HCT116 (cell line): ENCODE measurements around the gene ARL6IP1. TPM values are rescaled to one million over a fixed set of nuclear protein-coding genes. Genes with fewer than 3 reads are reported as not detected.

Experiments used
- ATAC-seq: fragments of 200-7000 bp; cut with Tn5 transposase; 2 replicates; pipeline ENCODE4 v1.9.1; 2020; ENCODE audit warnings: mild to moderate bottlenecking, moderate library complexity
- BruUV-seq: library from RNA; stranded (reverse); fragments of 400-500 nt; replicated peaks from 2 replicates; lab custom pipeline; 2021; lab: Mats Ljungman, UMichigan
- CTCF ChIA-PET: fragments of 300-600 bp; sonication (Branson Sonifier 250); formaldehyde crosslinking; loops from one replicate; lab custom pipeline; 2021; ENCODE audit warnings: antibody characterized with exemption; lab: Charles Lee
- POLR2A ChIA-PET: fragments of 300-600, 350-600 bp; sonication (Branson Sonifier 250); formaldehyde crosslinking; loops from one replicate; lab custom pipeline; 2021; ENCODE audit warnings: antibody characterized with exemption; lab: Charles Lee
- RAD21 ChIA-PET, 2 experiments: fragments of 300-600 bp; sonication (Branson Sonifier 250); formaldehyde crosslinking; loops; one replicate each; lab custom pipeline; 2023; ENCODE audit warnings: low total read pairs in 2 of 2; ENCODE audit not compliant: uncharacterized antibody in 2 of 2, unreplicated experiment in 2 of 2, low non-redundant PET in 1 of 2; lab: Charles Lee
- DNase-seq: peaks from one replicate; pipeline ENCODE4 v3.0.0-alpha.2; 2010; ENCODE audit warnings: low read depth, low spot score
- H2AFZ ChIP-seq: fragments of 200-600 bp; shearing (Covaris generic), sonication (generic); 2 replicates; pipeline ENCODE4 v1.6.1; 2017; ENCODE audit warnings: low read depth, mixed run types, mixed read lengths, antibody characterized with exemption, low read length; ENCODE audit not compliant: poor library complexity, severe bottlenecking
- H3K27ac ChIP-seq: 2 replicates; pipeline ENCODE4 v1.5.1; 2012; ENCODE audit warnings: low read depth, low read length
- H3K27me3 ChIP-seq: fragments of 200-600 bp; sonication (generic); 2 replicates; pipeline ENCODE4 v1.6.1; 2016; ENCODE audit warnings: mixed run types, low read length, mixed read lengths; ENCODE audit not compliant: insufficient read depth
- H3K36me3 ChIP-seq, 2 experiments: fragments of 200-500 bp in 1 of 2; fragments of 200-600 bp in 1 of 2; sonication (Bioruptor generic) in 1 of 2; sonication (generic) in 1 of 2; 2 replicates each; pipeline versions ENCODE4 v1.5.1 to v1.6.1; 2014 to 2016; ENCODE audit warnings: low read length in 2 of 2, inconsistent platforms in 1 of 2, mixed read lengths in 1 of 2, mixed run types in 1 of 2; ENCODE audit not compliant: insufficient read depth in 2 of 2, control insufficient read depth in 1 of 2
- H3K4me1 ChIP-seq, 2 experiments: fragments of 200-600 bp in 1 of 2; sonication (generic) in 1 of 2; 2 replicates each; pipeline versions ENCODE4 v1.5.1 to v1.6.1; 2012 to 2017; ENCODE audit warnings: low read length in 2 of 2, inconsistent platforms in 1 of 2, mild to moderate bottlenecking in 1 of 2, mixed read lengths in 1 of 2, mixed run types in 1 of 2, moderate library complexity in 1 of 2; ENCODE audit not compliant: insufficient read depth in 2 of 2, control insufficient read depth in 1 of 2
- H3K4me2 ChIP-seq: fragments of 200-600 bp; sonication (generic); 2 replicates; pipeline ENCODE4 v1.6.1; 2017; ENCODE audit warnings: mixed run types, low read length, mixed read lengths
- H3K4me3 ChIP-seq, 2 experiments: fragments of 200-600 bp in 1 of 2; sonication (generic) in 1 of 2; replicated peaks in 1 of 2; 2 replicates each; pipeline ENCODE4 v1.5.1; 2011 to 2016; ENCODE audit warnings: low read length in 2 of 2, control low read depth in 1 of 2, low read depth in 1 of 2, mild to moderate bottlenecking in 1 of 2, mixed read lengths in 1 of 2, mixed run types in 1 of 2
- H3K79me2 ChIP-seq: fragments of 200-600 bp; sonication (generic); 2 replicates; pipeline ENCODE4 v1.6.1; 2017; ENCODE audit warnings: mild to moderate bottlenecking, mixed run types, low read length, moderate library complexity, mixed read lengths; ENCODE audit not compliant: insufficient read depth
- H3K9ac ChIP-seq: fragments of 200-600 bp; sonication (generic); 2 replicates; pipeline ENCODE4 v1.6.1; 2016; ENCODE audit warnings: low read length, mixed read lengths
- H3K9me2 ChIP-seq: fragments of 200-600 bp; sonication (generic), shearing (Covaris generic); 2 replicates; pipeline ENCODE4 v1.6.1; 2017; ENCODE audit warnings: mixed run types, mild to moderate bottlenecking, moderate library complexity; ENCODE audit not compliant: insufficient read depth
- H3K9me3 ChIP-seq, 2 experiments: fragments of 200-500 bp in 1 of 2; fragments of 200-600 bp in 1 of 2; sonication (Bioruptor generic) in 1 of 2; sonication (generic) in 1 of 2; 2 replicates each; pipeline ENCODE4 v1.6.1; 2014 to 2017; ENCODE audit warnings: low read length in 2 of 2, mixed read lengths in 2 of 2, inconsistent platforms in 1 of 2, low read depth in 1 of 2, mild to moderate bottlenecking in 1 of 2, mixed run types in 1 of 2, moderate library complexity in 1 of 2; ENCODE audit not compliant: control insufficient read depth in 1 of 2, insufficient read depth in 1 of 2
- H4K20me1 ChIP-seq: fragments of 200-600 bp; sonication (generic), shearing (Covaris generic); 2 replicates; pipeline ENCODE4 v1.6.1; 2017; ENCODE audit warnings: mixed run types, mild to moderate bottlenecking, moderate library complexity; ENCODE audit not compliant: insufficient read depth
- CBX3 ChIP-seq: IDR thresholded peaks from 2 replicates; pipeline ENCODE4 v1.6.1; 2012; ENCODE audit warnings: low read depth
- CEBPB ChIP-seq: IDR thresholded peaks from 2 replicates; pipeline ENCODE4 v1.6.1; 2012; ENCODE audit warnings: low read depth
- EGR1 ChIP-seq: IDR thresholded peaks from 2 replicates; pipeline ENCODE4 v1.6.1; 2012; ENCODE audit warnings: low read depth
- EZH2 ChIP-seq: fragments of 200-600 bp; sonication (generic); IDR thresholded peaks from 2 replicates; pipeline ENCODE4 v1.6.1; 2017; ENCODE audit warnings: antibody characterized with exemption, mixed run types
- EZH2phosphoT487 ChIP-seq: fragments of 200-600 bp; IDR thresholded peaks from 2 replicates; pipeline ENCODE4 v1.6.1; 2018; ENCODE audit warnings: antibody characterized with exemption, borderline replicate concordance
- FOSL1 ChIP-seq: IDR thresholded peaks from 2 replicates; pipeline ENCODE4 v1.6.1; 2012; ENCODE audit warnings: low read depth
- MAX ChIP-seq: IDR thresholded peaks from 2 replicates; pipeline ENCODE4 v1.6.1; 2012
- RAD21 ChIP-seq: IDR thresholded peaks from 2 replicates; pipeline ENCODE4 v1.6.1; 2012; ENCODE audit warnings: low read depth, mild to moderate bottlenecking
- SIN3A ChIP-seq: IDR thresholded peaks from 2 replicates; pipeline ENCODE4 v1.6.1; 2012; ENCODE audit warnings: low read depth
- SP1 ChIP-seq: IDR thresholded peaks from 2 replicates; pipeline ENCODE4 v1.6.1; 2012; ENCODE audit warnings: low read depth
- TCF7L2 ChIP-seq: IDR thresholded peaks from 2 replicates; pipeline ENCODE4 v1.7.0; 2011; ENCODE audit warnings: borderline replicate concordance, inconsistent platforms; ENCODE audit not compliant: insufficient read depth, insufficient read length; ENCODE audit errors: extremely low read depth
- YY1 ChIP-seq: IDR thresholded peaks from 2 replicates; pipeline ENCODE4 v1.6.1; 2011; ENCODE audit warnings: low read length, low read depth, moderate library complexity, mild to moderate bottlenecking; ENCODE audit not compliant: insufficient replicate concordance; ENCODE audit errors: extremely low read depth
- ZFX ChIP-seq: fragments of 450-650 bp; IDR thresholded peaks from 2 replicates; pipeline ENCODE4 v1.6.1; 2017
- ZNF274 ChIP-seq: fragments of 200-500 bp; sonication (Bioruptor generic); IDR thresholded peaks from 2 replicates; pipeline ENCODE4 v1.6.1; 2014; ENCODE audit warnings: mild to moderate bottlenecking, low read depth, low read length, inconsistent platforms
- intact Hi-C: fragments of 100-400 bp; cut with micrococcal nuclease; formaldehyde crosslinking; loops from 2 replicates; pipeline ENCODE4 v1.10.0; 2022
- total RNA-seq: library from RNA; stranded (reverse); gene quantifications from one replicate; pipeline ENCODE4 v1.2.1, GENCODE V29; 2021; ENCODE audit not compliant: unreplicated experiment

Gene ARL6IP1
- total RNA-seq, 1 experiment from 2014 or later, result 197 TPM

GRCh38 chr16:18800775-18801144, 589 bp downstream of the ARL6IP1 start:
- ATAC-seq (no peak), DNase-seq (no peak)
- peak overlapping the region; percentile 92 to 94 for H3K4me3 ChIP-seq
- peak overlapping the region; percentile 97 for H3K9ac ChIP-seq
- H3K27me3 ChIP-seq, result no peaks in the 10 kb centered on the region
- no peak overlapping the region for H2AFZ ChIP-seq
- peaks cover 21% of the 10 kb centered on the region; the same call in 1 of the 2 replicates for H4K20me1 ChIP-seq
- no TSS peak for BruUV-seq
- intact Hi-C loops, result loop anchor here (1.0 to 2.0 kb wide), 2 partner anchors 169 to 272 kb away; no protein-coding TSS in a partner anchor
- TF ChIP-seq EGR1, result no peak
- TF ChIP-seq TCF7L2, result no peak
- no peak for TF ChIP-seq EZH2phosphoT487
- no peak for TF ChIP-seq MAX
- no peak for TF ChIP-seq CEBPB
- no peak for TF ChIP-seq SP1
- no peak for TF ChIP-seq RAD21
- no peak for TF ChIP-seq FOSL1
- ChIA-PET POLR2A (interaction anchor here (1.2 to 8.2 kb wide), 3 partner anchors 12 to 267 kb away, joined by 4 to 190 read pairs (median 11); partner anchors contain the start of genes COQ7 and RPS15A), RAD21 (no interaction called here), CTCF (interaction anchor here (0.6 to 1.9 kb wide), 5 partner anchors 9 to 285 kb away, joined by 3 to 18 read pairs (median 4); partner anchors contain the start of gene RPS15A)
- H3K27ac ChIP-seq, result peak overlapping the region; percentile 74
- peaks cover 56% of the 10 kb centered on the region for H3K79me2 ChIP-seq
- no peaks in the 10 kb centered on the region; the same call in 1 of the 2 replicates for H3K9me2 ChIP-seq
- peak overlapping the region; percentile 83 for H3K4me2 ChIP-seq
- H3K9me3 ChIP-seq, result no peaks in the 10 kb centered on the region
- H3K36me3 ChIP-seq, result peaks cover 17 to 37% of the 10 kb centered on the region in 2 experiments
- peaks cover 7 to 41% of the 10 kb centered on the region in 2 experiments; a peak in 3 of 4 replicates for H3K4me1 ChIP-seq

- no peaks in the 10 kb centered on the region for H3K9me3 ChIP-seq
- peak overlapping the region; percentile 92 to 94 for H3K4me3 ChIP-seq
- intact Hi-C loops, result loop anchor here (2.0 kb wide), 1 partner anchor 273 kb away; no protein-coding TSS in a partner anchor
- ChIA-PET POLR2A (interaction anchor here (8.2 kb wide), 1 partner anchor 12 kb away, joined by 190 read pairs; the partner anchor contains the start of gene RPS15A), RAD21 (no interaction called here), CTCF (no interaction called here)
- peak overlapping the region; percentile 83 for H3K4me2 ChIP-seq
- no peak for DNase-seq
- H3K9ac ChIP-seq, result peak overlapping the region; percentile 97
- peaks cover 7 to 41% of the 10 kb centered on the region in 2 experiments; a peak in 3 of 4 replicates for H3K4me1 ChIP-seq
- H2AFZ ChIP-seq, result no peak overlapping the region
- no TSS peak for BruUV-seq
- no peaks in the 10 kb centered on the region; the same call in 1 of the 2 replicates for H3K9me2 ChIP-seq
- peaks cover 26% of the 10 kb centered on the region; the same call in 1 of the 2 replicates for H4K20me1 ChIP-seq
- no peaks in the 10 kb centered on the region for H3K27me3 ChIP-seq
- ATAC-seq, result no peak
- TF ChIP-seq RAD21 (no peak), SIN3A (no peak), ZNF274 (no peak), SP1 (no peak), CBX3 (no peak), ZFX (no peak), YY1 (no peak), EZH2 (no peak)
- H3K27ac ChIP-seq, result peak overlapping the region; percentile 74; the same call in 1 of the 2 replicates
- peaks cover 21 to 42% of the 10 kb centered on the region in 2 experiments for H3K36me3 ChIP-seq
- peaks cover 61% of the 10 kb centered on the region for H3K79me2 ChIP-seq
Measured at GRCh38 chr16:18800293-18800692, 1.1 kb downstream of the ARL6IP1 start.
